Airway epithelial cell (primary cell): Measurements from ENCODE around the gene RTTN. TPM values are rescaled to one million over a fixed set of nuclear protein-coding genes. Genes with fewer than 3 reads are reported as not detected.

Source experiments
- total RNA-seq: library from RNA; depleted of rRNA; stranded (reverse); fragments of >200 nt; gene quantifications from 2 replicates; pipeline ENCODE4 v1.2.3, GENCODE V29; 2015

Gene RTTN
- 18.3 and 22.9 TPM in 2 replicates for total RNA-seq

DNA sequence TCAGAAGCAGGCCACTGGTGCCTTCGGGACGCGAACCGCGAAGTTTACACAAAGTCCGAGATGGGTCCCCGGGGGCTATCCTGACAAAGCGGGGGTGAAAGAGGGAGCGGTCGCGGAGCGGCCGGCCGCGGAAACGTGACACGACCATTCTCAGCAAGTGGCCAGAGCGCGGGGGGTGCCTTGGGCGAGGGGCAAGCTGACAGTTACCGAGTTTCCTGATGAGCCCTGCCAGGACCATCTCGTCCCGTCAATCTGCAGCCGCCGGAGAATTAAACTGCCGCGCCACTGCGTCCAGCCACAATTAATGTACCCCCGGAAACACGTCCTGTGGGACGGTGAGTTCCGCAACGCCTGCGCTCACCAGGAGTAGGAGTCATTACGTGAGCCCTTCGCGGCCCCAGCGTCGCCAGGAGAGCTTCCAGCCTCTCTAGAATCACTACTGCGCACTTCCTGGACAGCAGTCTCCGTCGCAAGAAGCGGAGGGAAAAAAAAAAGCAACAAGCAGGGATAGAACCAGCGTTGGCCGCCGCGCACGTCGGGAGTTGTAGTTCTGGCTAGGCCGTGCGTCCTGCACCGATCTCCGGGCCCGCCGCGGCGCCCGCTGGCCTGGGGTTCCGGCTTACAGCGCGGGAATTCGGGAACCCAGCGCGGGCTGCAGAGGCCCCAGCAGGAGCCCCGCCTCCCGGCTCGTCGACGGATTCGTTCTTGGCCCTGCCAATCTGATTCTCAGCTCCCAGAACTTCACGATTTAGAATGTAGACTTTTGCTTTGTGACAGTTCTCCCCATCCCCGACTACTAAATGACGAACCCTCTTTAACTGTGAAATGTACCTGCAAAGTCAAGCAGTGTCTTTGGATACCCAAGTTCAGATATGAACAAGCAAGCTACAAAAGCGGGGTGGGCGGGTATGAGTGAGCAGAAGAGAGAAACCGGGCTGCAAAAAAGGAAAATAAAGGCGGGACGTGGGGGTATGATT lies at the start of gene RTTN:
Gene RTTN, minus strand, starts transcription at position 267 of the 977 bp plus-strand sequence. Its CDS starts 29 bp downstream, at position 238.

Other genes with a start within 250 kb of the RTTN start
- 17.9 and 19.4 TPM in 2 replicates for gene SOCS6, start 83.4 kb upstream of the RTTN start, total RNA-seq